Activated CD4-positive, alpha-beta T cell treated with anti-CD3 and anti-CD28 coated beads, Interleukin-2, amount 50 U/mL, for 24 hours (primary cell): ENCODE results near the gene TRIM49C.
"Not testable (repeated sequence)": the region's sequence is repeated elsewhere in the genome, so short reads cannot be mapped to it uniquely, and the experiment has no call there.

Experiments used
- DNase-seq, 2 donors: peaks; one replicate each; pipeline ENCODE4 v3.0.0-alpha.2; 2020; ENCODE audit warnings: low read depth in 1 of 2, low spot score in 1 of 2

Gene TRIM49C, protein sequence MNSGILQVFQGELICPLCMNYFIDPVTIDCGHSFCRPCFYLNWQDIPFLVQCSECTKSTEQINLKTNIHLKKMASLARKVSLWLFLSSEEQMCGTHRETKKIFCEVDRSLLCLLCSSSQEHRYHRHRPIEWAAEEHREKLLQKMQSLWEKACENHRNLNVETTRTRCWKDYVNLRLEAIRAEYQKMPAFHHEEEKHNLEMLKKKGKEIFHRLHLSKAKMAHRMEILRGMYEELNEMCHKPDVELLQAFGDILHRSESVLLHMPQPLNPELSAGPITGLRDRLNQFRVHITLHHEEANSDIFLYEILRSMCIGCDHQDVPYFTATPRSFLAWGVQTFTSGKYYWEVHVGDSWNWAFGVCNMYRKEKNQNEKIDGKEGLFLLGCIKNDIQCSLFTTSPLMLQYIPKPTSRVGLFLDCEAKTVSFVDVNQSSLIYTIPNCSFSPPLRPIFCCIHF

DNA sequence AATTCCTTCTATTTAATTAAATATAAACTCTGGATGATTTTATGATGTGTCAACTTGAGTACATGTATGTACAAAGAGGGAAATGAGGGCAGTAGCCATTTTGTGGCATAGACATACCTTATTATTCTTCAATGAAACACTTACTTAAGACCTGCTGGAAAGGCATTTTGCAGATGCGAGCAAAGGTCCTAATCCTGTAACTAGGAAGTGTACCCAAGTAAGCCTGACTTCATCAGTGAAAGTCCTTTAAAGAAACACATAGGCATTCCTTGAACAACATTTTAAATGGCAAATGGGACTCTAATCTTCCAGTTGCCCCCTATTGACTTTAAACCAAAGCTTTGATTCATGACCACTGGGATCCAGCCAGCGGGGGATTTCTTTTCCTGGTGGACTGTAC, at the start of gene TRIM49C:
Gene TRIM49C, plus strand, starts transcription at position 301 of the 400 bp plus-strand sequence. CDS start 4,106 bp downstream, outside the sequence.
- DNase-seq, result not testable (repeated sequence)

DNA sequence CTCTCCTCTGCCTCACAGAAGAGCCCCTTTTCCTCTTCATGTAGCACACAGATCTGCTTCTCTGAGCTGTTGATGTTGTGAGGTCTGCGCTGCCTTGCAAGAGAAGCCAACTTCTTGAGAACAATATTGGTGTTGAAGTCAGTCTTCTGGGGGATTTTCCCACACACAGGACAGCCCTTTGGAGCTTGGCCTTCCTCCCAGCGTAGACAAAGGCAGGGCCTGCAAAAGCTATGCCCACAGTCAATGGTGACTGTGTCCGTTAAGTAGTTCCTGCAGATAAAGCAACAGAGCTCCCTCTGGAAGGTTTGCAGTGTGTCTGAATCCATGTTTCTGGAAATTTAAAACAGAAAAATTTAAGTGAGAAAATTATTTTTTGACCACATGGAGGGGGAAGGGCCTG, 6.7 kb upstream of the TRIM49C start:
- not testable (repeated sequence) for DNase-seq

DNA sequence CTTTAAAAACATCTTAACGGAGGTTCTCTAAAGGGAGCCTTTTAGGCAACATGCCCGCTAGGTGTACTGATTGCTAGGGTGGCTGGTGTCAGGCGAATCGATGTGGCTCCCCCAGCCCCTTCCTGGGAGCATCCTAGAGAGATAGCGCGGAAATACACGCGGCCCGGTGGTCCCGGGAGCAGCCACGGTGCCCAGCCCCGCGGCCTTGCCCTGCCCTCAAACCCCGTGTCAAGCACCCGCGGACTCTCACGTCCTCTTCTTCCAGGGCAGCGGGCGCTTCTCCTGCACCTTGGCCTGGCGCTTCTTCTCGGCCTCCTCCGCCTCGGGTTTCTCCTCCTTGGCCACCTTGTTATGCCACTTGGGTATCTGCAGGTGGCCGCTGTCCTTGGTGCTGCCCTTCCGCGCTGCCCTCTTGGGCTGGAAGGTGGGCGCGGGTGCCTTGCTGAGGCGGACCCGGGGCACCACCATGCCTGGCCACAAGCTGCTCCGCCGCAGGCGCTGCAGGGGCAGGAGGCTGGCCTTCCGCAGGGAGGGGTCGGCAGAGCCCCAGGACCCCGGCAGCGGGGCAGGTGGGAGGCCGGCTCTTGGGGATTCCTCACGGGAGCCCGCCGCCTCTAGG, 20.8 kb downstream of the TRIM49C start:
- DNase-seq, result not testable (repeated sequence)

DNA sequence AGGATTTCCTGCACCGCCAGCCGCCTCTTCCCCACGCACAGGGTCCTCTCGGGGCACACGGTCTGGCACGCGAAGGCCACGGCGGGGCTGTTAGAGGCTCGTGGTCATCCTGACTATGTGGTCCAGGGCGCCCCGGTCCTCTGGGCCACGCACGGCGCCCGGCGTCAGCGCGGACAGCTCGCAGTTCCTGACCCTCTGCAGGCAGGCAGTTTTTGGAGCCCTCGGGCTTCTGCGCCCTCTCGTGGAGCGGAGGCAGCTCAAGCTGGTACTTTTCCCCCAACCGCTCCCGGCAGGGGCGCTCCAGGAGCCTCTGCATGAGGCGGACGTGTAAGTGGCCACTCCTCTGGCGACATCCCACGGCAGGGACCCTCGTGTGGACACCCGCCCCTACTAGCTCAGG, 21.4 kb downstream of the TRIM49C start:
- not testable (repeated sequence) for DNase-seq

DNA sequence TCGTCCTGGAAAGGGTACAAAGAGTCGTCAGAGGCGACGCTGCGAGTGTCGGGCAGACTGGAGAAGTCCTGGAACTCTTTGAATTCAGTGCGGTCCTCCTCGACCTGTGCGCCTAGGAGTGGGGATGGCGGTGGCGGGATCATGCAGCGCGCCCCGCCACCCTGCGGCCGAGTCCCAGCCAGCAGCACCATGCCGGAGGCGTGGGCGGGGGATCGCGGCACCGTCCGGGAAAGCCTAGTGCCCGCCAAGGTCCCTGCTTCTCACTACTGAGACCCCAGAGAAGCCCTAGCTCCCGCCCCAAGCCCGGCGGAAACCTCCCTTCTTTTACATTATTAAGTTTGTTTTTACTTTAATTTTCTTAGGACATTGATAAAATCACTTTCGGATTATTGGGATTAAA, 22.6 kb downstream of the TRIM49C start:
- not testable (repeated sequence) for DNase-seq

DNA sequence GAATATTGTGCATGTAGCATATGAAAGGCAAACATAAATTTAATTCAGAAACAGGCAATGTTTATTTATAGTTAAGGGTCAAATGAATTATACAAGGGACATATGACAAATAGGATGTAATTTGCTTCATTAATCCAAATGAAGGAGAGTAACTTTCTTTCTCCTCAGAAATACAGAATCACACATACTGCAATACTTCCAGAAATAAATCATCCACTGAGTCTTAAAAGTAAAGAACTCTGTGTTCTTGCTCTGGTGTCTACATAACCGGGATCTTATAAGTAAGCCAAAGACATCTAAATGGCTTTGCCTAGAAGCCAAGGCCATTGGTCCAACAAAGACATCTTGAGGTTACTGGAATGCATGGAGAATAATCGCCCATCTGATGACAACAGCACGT, 54.7 kb downstream of the TRIM49C start, which contains the start of gene UBTFL1:
Gene UBTFL1, plus strand, starts transcription at position 301 of the 400 bp plus-strand sequence. Its CDS starts 0 bp downstream, at position 301.
- DNase-seq, result not testable (repeated sequence)

DNA sequence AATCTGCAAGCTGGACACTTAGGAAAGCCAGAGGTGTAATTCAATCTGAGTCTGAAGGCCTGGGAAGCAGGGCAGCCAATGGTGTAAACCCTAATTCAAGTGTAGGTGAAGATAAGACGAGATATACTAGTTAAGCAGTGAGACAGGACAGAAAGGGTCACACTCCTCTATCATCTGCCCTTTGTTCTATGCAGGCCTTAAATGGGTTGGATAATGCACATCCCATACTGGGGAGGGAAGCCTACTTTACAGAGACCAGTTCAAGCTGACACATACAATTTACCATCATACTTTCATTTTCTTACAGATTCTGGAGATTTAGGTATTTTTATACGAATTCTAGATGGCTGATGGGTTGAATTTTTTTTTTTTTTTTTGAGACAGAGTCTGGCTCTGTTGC, 57.8 kb downstream of the TRIM49C start:
- DNase-seq, result not testable (repeated sequence)
